Retina (tissue), 1 donor: ENCODE results near the gene GRK7.

Experiments
- DNase-seq: peaks from one replicate; pipeline ENCODE4 v3.0.0-alpha.2; 2016

GRK7 gene, protein sequence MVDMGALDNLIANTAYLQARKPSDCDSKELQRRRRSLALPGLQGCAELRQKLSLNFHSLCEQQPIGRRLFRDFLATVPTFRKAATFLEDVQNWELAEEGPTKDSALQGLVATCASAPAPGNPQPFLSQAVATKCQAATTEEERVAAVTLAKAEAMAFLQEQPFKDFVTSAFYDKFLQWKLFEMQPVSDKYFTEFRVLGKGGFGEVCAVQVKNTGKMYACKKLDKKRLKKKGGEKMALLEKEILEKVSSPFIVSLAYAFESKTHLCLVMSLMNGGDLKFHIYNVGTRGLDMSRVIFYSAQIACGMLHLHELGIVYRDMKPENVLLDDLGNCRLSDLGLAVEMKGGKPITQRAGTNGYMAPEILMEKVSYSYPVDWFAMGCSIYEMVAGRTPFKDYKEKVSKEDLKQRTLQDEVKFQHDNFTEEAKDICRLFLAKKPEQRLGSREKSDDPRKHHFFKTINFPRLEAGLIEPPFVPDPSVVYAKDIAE (N-terminal part only)

DNA sequence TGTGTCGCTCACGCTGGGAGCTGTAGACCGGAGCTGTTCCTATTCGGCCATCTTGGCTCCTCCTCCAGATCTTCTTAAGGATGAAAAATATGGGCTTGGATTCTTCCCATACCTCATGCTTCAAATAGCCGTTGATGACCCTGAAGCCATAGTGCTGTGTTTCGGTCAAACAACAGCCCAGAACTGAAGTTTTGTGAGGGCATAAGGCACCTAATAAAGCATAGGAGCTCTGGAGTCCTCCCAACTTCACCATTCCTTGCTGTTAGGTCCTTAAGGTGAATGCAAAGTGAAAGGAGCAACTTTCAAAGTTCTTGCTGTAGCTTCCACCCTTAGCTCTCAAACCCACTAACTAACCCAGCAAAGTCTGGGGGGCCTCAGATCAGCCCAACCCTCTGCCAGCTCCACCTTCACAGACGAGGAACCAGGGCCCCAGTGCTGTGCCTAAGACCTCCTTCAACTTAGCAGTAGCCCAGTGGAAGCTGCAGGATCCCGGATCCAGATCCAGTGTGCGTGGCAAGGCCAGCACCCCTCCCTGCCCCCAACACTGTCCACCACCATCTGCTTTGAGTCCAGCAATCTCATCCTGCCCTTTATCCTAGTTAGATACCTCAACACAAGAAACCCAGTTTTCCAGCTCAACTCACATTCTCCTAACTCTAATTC is at the start of gene GRK7:
GRK7 (plus strand) TSS at position 321 of the 663 bp plus-strand sequence. CDS start 14,877 bp downstream, outside the sequence.
- DNase-seq: no peak

DNA sequence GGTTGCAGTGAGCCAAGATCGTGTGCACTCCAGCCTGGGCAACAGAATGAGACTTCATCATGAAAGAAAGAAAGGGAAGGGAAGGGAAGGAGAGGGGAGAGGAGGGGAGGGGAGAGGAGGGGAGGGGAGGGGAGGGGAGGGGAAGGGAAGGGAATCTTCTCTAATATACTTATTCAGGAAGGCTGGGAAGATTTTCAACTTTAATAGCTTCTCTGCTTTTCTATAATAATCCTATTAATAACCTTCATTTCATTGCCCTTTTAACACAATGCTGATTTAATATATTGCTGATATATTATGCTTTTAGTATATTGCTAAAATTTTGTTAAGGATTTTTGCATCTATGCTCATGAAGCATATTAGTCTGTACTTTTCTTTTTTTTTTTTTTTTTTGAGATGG is 48.5 kb upstream of the GRK7 start:
- DNase-seq: no peak

DNA sequence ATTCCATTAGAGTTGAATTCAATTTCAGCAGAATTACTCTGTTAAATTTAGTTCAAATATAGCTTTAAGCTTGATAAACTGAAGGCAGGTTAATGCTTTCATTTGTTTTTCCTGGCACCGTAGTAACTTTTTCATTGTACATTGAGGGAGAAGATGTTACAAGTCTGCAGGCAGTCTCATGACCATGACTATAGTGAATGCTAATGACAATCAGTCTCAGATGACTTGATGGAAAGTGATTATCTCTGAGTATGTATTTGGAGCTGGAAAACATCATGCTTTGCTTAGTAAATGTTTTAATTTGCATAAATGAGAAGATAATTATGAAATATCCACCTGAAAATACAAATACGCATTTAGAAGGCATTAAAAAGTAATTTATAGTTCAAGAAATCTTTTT is 41.1 kb upstream of the GRK7 start:
- DNase-seq: no peak

DNA sequence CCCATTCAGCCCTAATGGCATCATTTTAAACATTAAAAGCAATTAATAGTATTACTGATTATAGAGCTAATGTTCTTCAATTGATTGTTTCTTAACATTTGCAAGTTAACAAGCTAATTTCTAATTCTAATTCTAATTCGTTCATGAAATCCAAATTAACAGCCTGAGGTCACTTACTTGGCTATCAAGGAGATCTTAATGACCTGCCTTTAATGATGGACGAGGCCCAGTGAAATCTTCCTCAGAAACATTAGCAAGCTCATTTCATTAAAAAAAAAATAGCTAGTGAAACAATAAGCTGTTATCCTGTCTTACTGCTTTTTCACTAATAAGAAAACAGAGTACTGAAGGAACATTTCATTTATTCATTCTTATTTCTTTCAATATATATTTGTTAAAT is 40.6 kb upstream of the GRK7 start:
- no peak for DNase-seq

DNA sequence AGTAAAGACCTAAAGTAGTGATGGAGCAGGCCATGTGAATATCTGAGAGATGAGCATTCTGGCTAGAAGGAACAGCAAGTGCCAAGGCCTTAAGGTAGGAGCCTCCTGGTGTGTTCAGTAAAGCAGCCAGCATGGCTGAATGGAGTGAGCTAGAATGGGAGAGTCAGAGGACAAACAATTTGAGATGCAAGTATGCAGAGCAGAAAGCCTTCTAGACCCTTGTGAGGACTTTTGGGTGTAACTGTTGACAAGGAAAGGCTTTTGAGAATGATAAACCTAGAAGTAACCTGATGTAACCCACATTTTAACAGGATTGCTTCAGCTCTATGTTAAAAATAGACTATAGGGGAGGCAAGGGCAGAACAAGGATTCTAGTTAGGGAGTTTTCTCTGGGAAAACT is 40.0 kb upstream of the GRK7 start:
- DNase-seq: no peak

DNA sequence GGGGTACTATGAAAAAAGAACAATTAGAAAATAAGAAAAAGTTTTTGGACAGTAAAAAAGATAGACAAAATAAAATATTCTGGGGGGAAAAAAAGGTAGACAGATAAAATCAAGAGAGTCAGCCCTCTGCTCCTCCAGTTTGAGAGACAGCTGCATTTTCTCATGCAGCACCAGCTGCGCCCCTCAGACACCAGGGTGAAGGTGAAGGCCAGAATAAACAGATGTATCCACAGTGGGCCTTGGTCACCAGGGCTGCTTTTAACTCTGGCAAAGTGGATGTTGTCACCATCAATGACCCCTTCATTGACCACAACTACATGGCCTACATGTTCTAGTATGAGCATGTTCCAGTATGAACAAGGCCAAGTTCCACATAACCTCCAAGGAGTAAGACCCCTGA is 39.0 kb upstream of the GRK7 start:
- DNase-seq: no peak

DNA sequence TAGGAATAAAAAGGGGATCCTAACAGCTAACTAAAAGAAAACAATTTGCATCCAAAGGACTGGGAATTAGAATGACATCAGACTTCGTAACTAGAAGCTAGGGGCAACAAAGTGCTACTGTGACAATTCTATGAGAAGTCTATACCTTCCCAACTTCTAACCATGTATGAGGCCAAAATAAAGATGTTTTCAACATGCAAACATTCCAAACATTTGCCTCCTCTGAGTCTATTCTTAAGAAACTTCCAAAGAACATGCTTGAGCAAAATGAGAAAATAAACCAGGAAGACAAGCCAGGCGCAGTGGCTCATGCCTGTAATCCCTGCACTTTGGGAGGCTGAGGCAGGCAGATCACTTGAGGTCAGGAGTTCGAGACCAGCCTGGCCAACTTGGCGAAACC is 38.2 kb upstream of the GRK7 start:
- DNase-seq: no peak

DNA sequence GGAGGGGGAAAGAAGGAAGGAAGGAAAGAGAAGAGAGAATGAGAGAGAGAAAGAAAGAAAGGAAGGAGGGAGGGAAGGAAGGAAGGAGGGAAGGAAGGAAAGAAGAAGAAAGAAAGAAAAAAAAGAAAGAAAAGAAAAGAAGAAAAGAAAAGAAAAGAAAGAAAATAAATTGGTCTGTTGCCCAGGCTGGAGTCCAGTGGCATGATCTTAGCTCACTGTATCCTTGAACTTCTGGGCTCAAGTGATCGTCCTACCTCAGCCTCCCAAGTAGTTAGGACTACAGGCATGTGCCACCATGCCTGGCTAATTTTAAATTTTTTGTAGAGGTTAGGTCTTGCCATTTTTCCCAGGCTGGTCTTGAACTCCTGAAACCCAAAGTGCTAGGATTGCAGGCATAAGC is 36.7 kb upstream of the GRK7 start:
- no peak for DNase-seq

DNA sequence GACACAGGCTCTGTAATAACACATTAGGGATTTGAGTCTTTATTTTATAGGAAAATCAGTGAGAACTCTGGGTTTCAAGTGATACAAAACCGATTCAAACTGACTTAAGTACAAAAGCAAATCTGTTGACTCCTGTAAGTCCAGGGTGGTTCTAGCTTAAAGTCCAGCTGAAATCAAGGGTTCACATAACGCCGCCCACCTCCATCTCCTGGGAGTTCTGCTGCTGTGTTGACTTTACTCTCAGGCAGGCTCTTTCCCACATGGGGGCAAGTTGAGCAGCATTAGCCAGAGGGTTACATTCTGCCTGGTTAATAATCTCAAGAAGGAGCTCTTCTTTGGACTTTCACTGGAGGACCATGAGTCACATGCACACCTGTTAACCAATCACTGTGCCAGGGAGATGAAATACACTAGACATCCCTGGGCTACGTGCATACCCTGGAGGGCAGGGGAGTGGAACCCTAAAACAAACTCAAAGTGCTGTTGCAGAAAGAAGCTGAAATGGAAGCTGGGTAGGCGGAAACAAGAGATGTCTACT is 34.8 kb upstream of the GRK7 start:
- no peak for DNase-seq

DNA sequence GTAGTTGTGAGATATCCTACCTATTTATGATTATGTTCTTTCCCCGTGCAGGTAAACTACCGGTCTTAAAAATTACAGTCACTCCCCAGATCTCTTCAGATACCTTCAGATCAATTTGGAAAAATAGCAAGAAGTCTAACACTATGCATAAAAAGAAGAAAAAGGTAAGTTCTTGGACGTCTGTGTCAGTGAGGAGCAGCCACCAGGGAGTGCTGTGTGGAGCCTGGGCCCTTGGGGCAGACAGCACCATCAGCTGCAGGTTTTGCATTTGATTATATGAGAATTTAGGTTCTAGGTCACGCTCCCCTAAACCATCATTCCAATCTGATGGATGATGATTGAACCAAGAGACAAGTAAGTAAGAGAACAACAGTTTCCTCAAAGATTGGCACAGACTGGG is 34.0 kb upstream of the GRK7 start:
- no peak for DNase-seq

DNA sequence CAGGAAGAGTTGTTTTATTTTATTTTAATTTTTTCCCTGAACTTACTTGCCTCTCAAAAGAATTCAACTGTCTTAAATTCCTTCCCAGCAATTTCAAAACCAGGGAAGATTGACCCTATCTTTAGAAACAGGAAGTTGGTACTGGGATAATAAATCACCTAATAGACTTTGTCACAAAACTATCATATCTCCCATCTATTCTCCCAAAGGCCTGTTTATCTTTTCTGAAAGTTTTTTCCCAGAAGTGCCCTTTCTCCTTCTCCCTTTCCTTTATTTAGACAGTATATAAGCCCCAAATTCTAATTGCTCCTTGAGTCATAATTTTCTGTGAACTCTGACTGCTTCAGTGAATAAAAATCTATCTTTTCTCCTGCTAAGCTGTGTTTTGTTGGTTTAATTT is 28.0 kb upstream of the GRK7 start:
- no peak for DNase-seq

DNA sequence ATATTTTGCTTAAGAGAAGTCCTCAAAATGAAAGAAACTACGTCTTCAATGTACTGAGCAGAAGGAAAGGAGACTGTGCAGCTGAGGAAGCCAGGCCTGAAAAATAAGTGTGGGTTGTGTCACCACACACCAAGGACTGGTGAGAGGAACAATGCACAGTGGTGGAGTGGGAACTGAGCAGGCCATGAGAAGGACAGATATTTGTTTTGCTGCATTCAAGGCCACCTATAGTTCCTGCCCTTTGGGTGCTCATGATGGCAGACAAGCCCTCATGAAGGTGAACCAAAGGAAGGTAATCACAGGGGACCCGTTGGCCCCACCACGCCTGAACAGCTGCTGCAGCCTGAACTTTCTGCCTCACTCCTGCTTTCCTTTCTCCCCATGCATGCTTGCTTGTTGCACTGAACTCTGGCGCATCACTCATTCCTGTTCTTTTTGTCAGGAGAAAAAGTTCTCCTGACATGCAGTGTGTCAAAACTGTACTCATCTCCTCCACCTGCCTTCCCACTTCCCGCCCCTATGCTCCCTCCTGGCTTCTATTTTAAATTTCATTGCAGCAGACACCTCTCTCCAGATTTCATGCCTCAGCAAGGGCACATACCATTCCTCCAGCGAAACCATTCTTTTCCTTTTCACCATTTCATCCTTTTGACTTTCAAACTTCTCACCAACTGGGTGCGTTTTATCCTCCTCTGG is 27.3 kb upstream of the GRK7 start:
- DNase-seq: no peak

DNA sequence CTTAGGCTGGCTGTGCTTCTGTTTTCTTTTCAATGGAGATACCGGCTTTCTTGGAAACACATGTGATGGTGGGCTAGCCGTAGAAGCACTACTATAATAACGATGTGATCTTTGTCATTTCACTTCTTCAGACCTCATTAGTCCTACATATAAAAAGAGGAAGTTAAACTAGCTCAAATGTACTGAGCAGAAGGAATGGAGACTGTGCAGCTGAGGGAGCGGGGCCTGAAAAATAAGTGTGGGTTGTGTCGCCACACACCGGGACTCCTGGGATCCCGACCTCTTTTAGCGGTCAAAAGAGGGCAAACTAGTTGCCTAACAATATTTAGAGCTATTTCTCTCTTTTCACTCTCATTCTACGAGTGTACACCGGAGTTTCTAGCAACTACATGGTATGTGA is 26.1 kb upstream of the GRK7 start:
- DNase-seq: no peak

DNA sequence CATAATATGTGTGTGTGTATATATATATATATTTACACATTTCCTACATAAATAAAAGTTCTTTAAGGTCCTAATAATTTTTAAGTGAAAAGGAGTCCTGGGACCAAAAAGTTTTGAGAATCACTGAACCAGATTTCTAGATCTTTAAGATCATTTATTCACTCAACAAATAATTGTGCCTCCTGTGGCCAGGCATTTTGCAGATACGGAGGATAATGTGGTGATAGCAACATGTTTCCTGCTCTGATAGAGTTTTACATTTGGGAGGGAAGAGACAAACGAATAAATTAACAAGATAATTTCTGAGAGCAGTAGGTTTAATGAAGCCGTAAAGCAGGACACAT is 25.6 kb upstream of the GRK7 start:
- DNase-seq: no peak

DNA sequence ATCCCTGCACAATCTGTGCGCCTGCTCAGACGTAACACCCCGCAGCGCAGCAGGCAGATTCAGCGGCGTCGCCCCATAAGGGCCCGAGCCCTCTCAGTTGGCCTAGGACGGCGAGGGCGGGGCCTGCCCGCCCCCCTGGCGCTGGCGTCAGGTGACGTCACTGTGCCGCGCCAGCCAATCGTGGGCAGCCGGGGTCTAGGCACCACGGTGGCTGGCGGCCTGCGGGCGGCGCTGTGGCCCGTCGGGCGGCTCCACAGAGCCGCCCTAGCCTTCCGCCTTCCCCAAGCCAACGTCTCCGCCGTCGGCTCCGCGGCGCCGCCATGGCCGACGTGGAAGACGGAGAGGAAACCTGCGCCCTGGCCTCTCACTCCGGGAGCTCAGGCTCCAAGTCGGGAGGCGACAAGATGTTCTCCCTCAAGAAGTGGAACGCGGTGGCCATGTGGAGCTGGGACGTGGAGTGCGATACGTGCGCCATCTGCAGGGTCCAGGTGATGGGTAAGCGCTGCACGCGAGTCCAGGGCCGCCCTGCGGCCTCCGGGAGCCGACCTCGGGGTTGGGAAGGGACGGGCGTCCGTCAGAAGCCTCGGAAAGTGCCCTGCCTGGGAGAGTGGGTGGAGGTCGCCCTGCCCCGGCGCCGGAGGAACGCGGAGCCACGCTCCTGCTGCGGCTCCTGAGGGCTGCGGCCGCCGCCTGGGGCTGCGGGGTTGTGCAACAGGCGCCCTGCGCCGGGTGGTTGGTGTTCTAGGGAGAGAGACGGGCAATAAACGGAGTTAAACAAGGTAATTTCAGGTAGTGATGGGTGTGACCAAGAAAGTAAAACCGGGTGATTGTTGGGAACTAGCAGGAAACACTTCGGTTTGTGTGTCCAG is 25.0 kb upstream of the GRK7 start, which contains the start of gene RNF7:
RNF7 (plus strand) TSS at position 277 of the 869 bp plus-strand sequence; CDS start at position 321, 44 bp downstream.
- DNase-seq: peak; percentile 99

DNA sequence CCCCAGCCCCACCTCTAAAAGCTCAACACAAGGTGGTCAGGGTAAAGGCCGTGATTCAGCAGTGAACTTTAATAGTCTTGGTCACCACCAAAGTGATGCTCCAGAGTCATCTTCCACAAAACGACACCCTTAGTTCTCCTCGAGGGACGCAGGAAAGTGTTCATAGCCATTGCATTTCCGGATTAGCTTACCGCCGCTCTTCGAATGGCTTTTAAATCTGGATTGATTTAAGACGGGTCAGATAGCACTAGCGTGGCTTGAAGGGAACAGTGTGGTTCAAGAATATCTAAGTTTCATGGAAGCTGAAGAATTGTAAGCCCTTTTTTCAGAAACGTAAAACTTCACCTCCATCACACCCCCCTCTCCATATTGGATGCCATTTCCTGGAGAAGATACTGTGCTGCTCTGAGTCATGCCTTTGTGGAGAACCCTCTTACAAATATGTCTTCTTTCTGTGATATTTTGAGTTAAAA is 24.3 kb upstream of the GRK7 start:
- peak; percentile 72 for DNase-seq

DNA sequence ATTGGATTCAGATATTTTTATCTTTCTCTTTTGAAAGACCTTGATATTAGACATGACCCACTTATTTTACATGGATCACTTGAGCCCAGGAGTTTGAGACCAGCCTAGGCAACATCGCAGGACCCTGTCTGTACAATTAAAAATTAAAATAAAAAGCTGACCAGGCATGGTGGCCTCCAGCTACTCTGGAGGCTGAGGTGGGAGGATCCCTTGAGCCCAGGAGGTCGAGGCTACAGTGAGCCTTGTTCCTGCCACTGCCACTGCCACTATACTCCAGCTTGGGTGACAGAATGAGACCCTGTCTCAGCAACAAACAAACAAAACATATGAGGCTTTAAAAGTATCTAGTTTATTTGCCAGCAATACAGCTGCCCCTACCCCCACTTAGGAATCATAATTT is 23.5 kb upstream of the GRK7 start:
- DNase-seq: no peak

DNA sequence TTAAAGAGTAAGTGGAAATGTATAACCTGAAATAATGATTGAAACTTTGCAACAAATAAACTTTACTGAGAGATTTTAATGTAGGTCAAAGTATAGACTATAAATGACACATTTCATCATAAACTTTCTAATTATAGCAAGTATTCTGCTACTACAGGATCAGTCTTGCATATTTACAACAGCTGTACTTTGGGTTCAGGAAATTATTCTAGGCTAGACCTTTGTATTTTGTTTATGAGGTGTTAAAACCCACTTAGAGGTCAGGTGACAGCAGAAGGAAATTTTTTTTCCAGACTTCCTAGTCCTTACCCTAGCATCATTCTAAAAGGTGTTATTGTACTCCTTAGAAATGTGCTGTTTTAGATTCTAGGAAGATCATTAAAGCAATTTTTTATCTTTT is 22.9 kb upstream of the GRK7 start:
- DNase-seq: no peak

DNA sequence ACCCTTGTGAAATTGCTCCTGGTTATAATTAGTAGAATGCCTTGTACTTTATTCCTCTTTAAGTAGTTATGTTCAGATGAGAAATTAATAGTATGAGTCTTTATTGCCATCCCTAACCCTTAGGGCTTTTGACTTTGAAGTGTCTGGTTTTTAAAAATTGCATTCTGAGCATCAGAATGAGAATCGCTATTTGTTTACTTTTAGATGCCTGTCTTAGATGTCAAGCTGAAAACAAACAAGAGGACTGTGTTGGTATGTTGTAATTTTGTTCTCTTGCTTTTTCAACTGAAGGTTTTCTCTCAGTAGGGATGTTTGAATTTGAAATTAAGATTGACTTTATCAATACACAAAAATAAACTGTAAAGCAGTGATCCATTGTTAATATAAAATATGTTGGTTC is 19.9 kb upstream of the GRK7 start:
- DNase-seq: no peak

DNA sequence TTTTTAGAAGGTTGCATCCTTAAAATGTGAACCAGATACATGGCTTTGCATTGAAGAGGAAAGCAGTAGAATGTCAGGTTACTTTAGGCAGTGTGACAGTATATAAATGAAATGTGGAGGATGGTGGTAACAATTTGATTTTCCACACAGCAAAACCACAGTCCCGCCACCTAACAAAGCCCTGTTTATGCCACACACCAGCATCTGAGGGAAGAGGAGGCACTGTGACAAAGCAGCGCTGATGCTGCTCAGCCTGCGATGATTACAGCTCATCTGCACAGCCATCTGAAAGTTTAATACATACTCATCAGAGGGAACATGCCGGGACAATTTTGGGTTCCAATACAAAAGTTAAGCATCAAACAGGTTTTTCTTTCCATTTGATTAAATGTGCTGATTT is 16.2 kb upstream of the GRK7 start:
- no peak for DNase-seq

DNA sequence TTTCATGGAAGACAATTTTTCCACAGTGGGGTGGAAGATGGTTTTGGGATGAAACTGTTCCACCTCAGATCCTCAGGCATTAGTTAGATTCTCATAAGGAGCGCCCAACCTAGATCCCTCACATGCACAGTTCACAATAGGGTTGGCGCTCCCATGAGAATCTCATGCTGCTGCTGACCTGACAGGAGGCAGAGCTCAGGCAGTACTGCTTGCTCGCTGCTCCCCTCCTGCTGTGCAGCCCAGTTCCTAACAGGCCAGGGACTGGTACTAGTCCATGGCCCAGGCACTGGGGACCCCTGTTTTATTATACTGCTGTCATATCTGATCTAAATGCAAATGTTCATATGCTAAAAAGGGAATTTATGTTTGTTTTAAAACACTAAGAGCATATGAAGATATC is 9.8 kb upstream of the GRK7 start:
- no peak for DNase-seq

DNA sequence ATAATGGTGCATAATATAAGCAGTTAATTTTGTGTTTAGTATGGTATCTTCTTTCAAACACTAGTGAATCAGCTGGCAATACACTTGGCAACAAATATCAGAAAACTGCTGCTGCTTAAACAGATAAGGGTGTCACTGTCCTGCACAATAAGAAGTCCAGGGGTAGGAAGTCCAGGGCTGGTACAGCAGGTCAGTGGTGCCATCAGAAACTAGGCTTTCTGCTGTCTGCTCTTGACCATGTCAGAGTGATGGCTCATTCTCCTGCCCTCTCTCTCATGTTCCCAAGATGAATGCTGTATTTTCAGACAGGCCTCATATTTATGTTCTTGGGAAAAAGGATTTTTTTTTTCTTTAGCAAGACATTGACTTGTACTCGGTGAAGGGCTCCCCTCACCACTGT is 9.2 kb upstream of the GRK7 start:
- DNase-seq: no peak
